ENCODE measurements around the gene ATP2A1.

GRCh38 chr16:28895609-28896008 lies 17.3 kb downstream of the ATP2A1 start:
- TF ChIP-seq CTCF (IDR thresholded peaks at IDR 0.05) = no peak
- TF ChIP-seq POLR2A (IDR thresholded peaks at IDR 0.05) = no peak

Measured in vagina (tissue), 2 donors.